IPS-18c (cell line): ENCODE measurements around the gene DESI2.
"Not testable (repeated sequence)": the region's sequence is repeated elsewhere in the genome, so short reads cannot be mapped to it uniquely, and the experiment has no call there.

Experiments
- H3K4me3 ChIP-seq: 2 replicates; pipeline ENCODE4 v1.7.0; 2013; ENCODE audit warnings: low read depth, mild to moderate bottlenecking, low read length, moderate library complexity; ENCODE audit not compliant: insufficient read depth
- H3K9me3 ChIP-seq: one replicate; pipeline ENCODE4 v1.6.1; 2013; ENCODE audit warnings: mild to moderate bottlenecking, low read length, moderate library complexity; ENCODE audit not compliant: control insufficient read depth, insufficient read depth

DESI2 gene

DNA sequence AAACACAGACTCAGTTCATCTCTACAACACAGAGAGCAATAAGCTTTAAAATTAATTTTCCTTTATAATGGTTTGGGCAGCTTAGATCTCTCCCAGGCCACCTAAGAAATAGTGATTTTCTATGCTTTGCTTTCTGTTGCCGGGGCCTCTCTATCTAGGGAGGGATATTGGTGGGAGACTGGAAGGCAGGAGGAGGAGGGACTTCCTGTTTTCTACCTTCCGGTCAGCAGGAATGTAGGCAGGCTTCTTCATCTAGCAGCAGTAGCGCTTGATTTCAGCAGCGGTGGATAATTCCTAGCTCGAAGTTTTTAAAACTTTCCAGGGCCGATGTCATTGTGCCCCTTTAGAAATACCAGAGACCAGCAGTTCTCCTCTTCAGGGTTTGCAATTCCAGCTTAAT, 5.1 kb upstream of the DESI2 start:
- H3K4me3 ChIP-seq = no peak overlapping the region
- H3K9me3 ChIP-seq = no peaks in the 10 kb centered on the region

DNA sequence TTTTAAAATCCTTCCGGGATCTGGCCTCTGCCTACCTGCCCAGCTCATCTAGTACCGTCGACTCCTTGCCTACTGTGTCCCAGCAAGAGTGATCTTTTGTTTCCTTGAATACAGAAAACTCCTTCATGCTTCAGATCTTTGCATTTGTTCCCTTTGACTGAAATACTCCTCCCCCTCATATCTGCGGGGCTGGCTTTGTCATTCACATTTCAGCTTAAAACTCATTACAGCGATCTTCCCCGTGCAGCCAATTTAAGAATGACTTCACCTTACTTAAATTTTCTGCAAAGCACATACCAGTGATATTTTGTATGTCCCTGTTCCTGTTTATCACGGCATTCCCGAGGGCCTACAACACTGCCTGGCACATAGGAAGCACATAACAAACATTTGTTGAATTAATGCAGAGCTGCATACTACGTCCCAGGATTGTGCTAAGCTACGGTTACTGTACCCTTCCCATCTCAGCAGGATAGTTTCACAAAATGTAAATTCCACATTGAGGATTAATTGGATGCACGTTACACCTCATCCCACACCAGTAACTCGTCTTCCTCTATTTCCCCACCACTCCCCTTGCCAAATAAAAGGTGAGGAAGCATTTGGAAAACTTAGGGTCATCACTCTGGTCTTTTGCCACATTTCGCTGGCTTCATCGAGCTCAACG, 837 bp upstream of the DESI2 start:
- H3K9me3 ChIP-seq = no peaks in the 10 kb centered on the region
- H3K4me3 ChIP-seq = peak overlapping the region; percentile 43; the same call in 1 of the 2 replicates

DNA sequence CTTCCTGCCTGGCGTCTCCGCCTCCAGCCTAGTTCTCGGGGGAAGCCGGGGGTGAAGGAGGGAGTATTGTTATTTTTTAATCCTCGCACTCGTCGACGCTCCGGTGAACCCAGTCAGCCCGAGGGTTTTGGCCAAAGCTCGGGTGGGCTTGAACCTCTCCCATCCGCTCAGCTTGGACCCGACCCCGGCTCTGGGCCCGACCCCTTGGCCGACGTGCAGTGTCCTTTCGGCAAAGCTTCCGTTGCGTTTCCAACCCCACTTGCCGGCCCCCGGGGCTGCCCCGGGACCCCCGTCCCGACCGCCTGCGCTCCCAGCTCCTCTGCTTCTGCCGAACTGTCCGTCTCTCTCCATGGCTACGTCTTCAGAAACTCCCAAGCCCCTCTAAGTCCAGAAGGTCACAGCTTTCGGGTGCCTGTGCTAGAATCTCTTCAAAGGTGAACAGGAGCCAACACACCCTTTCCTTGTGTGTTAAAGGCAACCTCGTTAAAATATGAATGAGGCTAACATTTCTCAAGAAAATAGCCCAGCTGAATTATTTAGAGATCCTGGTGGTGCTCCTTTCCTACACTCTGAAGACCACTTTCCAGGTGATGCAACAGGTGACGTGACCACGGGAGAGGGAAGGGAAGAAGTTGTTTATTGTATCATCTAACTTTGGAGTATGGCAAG, 647 bp downstream of the DESI2 start:
- Histone ChIP-seq H3K4me3 (peak overlapping the region; percentile 92), H3K9me3 (no peaks in the 10 kb centered on the region)

DNA sequence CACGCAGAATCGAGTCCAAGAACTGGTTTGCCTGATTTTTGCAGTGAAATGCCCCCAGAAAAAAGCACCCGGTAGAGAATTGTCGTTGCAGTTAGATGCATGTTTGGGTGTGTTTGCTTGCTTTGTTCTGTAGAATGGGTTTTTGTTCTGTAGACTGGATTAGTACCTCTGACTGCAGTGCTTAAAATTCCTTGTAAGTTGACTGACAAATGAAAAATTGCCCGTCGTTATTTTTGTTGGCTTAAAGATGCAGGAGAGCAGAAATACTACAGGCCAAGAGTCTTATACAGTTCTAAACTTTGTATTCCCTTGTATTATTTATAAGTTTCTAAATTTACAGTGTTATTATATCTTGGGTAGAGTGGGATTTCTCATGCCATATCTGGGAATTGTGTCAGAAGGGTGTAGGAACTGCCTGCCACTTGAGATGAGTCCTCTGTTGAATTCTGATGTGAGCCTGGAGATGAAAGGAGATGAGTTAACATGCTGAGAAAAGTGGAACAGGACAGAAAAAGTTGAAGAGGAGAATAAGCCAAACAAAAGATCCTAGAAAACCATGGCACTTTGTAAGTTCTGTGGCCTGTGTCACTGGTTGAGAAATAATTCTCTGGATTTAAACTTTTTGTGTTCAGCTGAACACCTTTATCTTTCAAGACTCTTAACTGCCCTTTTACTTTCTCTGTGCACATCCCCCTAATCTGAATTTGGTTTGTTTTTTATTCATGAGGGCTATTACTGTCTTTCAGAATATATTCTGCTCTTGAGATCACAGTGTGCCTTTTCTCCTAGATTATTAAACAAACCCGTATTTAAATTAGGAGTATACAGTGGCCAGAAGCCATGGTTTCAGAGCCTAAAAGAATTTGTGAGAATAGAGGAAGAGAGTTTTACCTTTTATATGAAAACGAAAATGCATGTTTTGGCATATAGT, 1.4 kb downstream of the DESI2 start:
- Histone ChIP-seq H3K9me3 (no peaks in the 10 kb centered on the region), H3K4me3 (peak overlapping the region; percentile 92)

DNA sequence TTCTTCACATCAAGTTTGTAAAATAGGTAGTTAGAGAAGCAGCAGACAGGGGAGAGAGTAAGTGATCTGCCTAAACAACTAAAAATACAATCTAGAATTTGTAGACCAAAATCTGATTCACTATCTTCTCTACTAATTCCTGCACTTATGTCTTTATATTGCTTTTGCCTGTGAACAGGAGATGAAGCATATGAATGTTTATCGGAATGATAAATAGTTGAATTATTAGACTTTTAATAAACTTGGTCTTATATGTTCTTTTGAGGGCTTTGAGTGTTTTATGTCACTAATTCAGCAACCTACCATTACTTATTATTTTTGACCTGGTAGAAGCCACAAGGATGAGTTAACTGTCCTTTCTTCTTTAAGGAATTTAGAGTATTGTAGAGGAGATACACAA, 2.3 kb downstream of the DESI2 start:
- no peaks in the 10 kb centered on the region for H3K9me3 ChIP-seq
- H3K4me3 ChIP-seq = peak overlapping the region; percentile 92; the same call in 1 of the 2 replicates

GRCh38 chr1:244657421-244657820, 4.5 kb downstream of the DESI2 start:
- Histone ChIP-seq H3K4me3 (no peak overlapping the region), H3K9me3 (no peaks in the 10 kb centered on the region)

- H3K9me3 ChIP-seq = no peaks in the 10 kb centered on the region
- no peak overlapping the region for H3K4me3 ChIP-seq
Observed at GRCh38 chr1:244659694-244660093, 6.8 kb downstream of the DESI2 start.

- Histone ChIP-seq H3K4me3 (no peak overlapping the region), H3K9me3 (no peaks in the 10 kb centered on the region)
Observed at GRCh38 chr1:244660595-244660994, 7.7 kb downstream of the DESI2 start.

- not testable (repeated sequence) for H3K4me3 ChIP-seq, H3K9me3 ChIP-seq
Observed at GRCh38 chr1:244661569-244662312, 8.8 kb downstream of the DESI2 start.

GRCh38 chr1:244662599-244662998, 9.7 kb downstream of the DESI2 start:
- no peak overlapping the region for H3K4me3 ChIP-seq

DNA sequence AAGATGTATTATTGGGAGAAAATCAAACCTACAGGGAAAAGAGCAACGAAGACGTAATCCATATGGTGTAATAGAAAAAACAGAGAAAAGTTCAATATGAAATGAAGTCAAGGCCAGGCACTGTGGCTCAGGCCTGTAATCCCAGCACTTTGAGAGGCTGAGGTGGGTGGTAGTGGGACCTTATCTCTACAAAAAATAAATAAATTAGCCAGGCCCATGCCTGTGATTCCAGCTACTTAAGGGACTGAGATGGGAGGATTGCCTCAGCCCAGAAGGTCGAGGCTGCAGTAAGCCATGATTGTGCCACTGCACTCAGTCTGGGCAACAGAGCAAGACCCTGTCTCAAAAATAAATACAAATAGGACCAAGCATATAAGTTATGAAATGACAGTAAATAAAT, 11.4 kb downstream of the DESI2 start:
- H3K4me3 ChIP-seq = no peak overlapping the region
- no peaks in the 10 kb centered on the region for H3K9me3 ChIP-seq

More at GRCh38 chr1:244662599-244662998, 9.7 kb downstream of the DESI2 start:
- no peaks in the 10 kb centered on the region for H3K9me3 ChIP-seq

DNA sequence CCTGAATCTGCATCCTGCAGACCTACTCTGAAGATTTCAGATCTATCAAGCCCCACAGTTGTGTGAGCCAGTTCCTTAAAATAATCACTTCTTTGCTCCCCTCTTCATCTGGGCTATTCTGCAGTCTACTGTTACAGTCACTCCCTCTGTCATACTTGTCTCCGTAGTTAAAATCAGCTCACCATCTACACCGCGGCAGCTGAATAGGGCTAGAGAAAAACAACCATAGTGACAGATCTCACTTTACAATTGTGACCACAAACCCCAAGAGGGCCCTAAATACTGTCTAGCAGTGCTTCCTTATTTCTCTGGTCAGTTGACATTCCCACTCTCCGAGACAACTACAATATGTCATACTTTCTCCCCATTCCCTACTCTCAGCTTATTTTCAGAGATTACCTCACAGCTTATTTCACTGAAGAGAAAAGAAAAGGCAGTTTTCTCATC, 12.9 kb downstream of the DESI2 start:
- no peaks in the 10 kb centered on the region for H3K9me3 ChIP-seq
- H3K4me3 ChIP-seq = no peak overlapping the region

GRCh38 chr1:244666672-244667418, 13.9 kb downstream of the DESI2 start:
- not testable (repeated sequence) for H3K4me3 ChIP-seq, H3K9me3 ChIP-seq

DNA sequence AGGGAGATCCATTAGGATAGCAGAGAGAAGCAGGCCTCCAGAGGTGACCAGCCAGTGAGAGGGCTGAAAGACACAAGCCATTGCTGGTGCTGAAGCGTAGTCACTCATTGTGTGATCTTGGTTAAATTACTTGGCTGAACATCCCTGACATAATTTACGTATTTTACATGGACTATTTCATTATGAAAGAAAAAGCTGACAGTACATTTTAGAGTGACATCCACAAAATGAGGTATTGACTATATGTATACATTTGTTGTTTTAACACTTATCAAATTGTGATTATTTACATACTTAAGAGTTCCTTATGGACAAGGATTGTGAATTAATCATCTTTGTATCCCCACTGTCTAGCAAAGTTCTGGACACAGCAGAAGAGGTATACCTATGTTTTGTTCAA, 14.9 kb downstream of the DESI2 start:
- no peaks in the 10 kb centered on the region for H3K9me3 ChIP-seq
- H3K4me3 ChIP-seq = no peak overlapping the region

DNA sequence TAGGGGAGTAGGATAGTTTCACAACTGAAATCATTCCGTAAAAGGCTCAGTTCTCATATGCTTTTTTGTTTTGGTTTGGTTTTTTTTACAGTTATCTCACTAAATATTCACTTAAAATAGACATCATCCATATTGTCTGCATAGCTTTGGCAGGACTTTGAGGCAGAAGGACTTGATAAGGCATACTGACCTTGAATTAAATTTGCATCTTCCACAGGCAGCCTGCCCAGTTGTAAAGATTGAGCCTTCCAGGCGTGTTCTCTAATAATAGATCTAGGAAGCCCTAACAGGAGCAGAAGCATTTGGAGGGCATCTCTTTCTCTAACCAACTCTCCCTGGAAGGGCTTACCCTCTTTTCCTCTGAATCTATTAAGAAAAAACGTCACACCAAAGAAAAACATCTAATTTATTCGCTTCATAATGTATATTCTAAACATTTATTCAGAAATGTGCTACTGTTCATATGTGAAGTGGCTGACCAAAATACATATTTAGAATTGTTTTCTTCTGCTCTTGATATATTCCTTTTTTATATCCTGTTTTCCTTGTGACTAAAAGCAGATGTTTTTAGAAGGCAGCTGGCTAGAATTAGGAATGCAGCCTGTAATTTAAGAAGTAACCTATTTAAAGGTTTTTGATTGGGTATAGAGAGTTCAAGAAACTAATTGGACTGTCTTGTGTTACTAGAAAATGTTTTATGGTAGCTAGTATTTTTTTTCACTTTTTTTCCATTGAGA, 20.2 kb downstream of the DESI2 start:
- H3K9me3 ChIP-seq = no peaks in the 10 kb centered on the region
- H3K4me3 ChIP-seq = no peak overlapping the region

- no peaks in the 10 kb centered on the region for H3K9me3 ChIP-seq
Observed at GRCh38 chr1:244674446-244674845, 21.5 kb downstream of the DESI2 start.

More at GRCh38 chr1:244674446-244674845, 21.5 kb downstream of the DESI2 start:
- no peak overlapping the region for H3K4me3 ChIP-seq
